GM18499 (cell line): ENCODE data around the gene ACTL10.
"Not testable (repeated sequence)": the region's sequence is repeated elsewhere in the genome, so short reads cannot be mapped to it uniquely, and the experiment has no call there.

ENCODE experiments used
- ATAC-seq: cut with Tn5 transposase; IDR thresholded peaks from one replicate; pipeline ENCODE4 v1.9.1; 2021; ENCODE audit warnings: moderate number of reproducible peaks; ENCODE audit not compliant: insufficient read depth, unreplicated experiment

The ACTL10 gene

DNA sequence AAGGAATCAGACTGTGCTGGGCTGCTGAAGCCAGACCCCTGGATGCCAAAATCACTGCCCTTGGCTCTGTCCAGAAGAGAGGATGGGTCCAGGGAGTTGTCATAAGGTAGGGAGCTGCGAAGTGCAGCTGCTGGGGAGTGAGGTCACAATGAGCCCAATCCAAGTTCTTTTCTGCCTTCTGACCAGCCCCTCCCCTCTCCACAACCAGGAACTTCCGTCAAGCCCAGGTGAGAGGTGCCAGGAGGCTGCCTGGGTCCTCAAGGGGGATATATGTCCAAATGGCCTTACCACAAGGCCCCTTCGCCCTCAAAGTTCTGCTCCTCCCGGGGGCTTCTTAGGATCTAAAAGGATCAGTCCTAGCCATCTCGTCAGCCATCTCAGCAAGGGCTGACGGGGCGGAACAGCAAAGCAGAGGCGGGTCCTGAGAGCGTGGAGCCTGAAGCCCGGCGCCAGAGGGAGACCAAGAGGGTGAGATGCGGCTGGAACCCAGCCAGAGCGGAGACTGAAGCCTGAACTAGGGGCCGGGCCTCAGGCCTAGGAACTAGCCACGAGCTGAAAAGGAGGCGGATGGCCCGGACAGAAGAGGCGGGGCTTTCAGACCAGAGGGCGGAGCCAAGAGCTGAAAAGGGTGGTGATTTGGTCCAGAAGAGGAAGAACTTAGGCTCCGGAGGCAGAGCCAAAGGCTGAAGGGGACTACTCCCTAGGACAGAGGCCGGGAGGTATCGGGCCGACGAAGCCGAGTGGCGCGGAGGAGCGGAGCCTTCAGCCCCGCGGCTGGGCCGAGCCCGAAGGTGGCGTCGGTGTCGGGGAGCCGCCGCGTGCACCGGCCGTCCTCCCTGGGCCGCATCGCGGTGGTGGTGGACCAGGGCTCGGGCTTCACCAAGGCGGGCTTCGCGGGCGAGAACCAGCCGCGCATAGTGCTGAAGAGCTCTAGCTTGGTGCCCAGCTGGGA lies at the start of gene ACTL10:
Gene ACTL10 (plus strand): TSS at position 651 of the 952 bp plus-strand sequence. CDS start 555 bp downstream, outside the sequence.
- peak; percentile 45 for ATAC-seq

DNA sequence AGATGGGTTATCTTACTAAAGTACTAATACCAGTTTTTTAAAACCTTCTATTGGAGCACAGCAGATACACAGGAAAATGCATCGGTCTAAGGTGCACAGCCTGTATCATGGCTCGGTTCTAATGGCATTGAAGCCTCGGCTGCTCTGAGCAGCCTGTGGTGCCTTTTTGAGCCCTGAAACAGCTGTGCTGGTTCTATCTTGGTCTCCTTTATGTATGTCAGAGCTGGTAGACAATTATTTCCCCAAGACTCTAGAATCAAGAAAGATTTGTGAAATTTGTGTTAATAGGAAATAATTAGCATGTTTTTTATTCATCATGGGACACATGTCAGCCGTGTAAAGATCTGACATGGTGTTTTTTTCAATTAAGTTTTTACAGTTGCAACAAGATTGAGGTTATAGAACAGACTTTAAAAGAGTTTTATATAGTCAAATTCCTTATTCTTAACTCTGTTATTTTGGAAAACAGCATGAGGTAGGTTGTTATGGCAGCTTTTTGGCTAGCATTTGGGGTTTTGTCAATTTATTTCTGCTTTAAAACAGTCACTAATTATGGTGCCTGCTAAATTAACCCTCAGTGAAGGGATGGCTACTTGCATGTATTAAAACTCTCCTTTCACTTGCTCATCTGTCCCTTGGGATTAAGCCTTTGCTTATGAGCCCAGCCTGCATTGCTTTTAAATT lies 44.9 kb upstream of the ACTL10 start:
- no peak for ATAC-seq

DNA sequence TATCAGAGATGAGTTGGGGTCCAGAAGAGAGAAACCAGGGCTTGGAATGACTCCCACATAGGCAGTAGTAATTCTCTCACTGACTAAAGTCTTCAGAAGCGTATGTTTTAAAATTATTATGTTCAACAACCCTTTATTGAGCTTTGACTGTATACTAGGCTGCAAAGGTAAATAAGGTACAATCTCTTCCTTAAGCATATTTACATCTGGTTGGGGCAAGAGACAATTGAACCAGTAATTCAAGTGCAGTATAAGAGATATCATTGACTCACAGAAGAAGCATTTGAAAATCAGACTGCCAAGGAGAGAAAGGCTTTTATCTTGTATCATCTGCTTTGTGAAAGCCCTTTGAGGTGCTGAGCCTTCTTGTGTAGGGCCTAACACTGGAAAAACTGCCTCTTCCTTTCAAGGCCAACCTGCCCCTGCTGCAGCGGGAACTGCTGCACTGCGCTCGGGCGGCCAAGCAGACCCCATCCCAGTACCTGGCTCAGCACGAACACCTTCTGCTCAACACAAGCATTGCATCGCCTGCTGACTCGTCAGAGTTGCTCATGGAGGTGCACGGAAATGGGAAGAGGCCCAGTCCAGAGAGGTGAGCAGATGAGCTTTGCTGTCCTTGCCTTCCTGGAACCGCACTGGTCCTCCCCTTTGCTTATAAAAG lies 43.9 kb upstream of the ACTL10 start:
- no peak for ATAC-seq

DNA sequence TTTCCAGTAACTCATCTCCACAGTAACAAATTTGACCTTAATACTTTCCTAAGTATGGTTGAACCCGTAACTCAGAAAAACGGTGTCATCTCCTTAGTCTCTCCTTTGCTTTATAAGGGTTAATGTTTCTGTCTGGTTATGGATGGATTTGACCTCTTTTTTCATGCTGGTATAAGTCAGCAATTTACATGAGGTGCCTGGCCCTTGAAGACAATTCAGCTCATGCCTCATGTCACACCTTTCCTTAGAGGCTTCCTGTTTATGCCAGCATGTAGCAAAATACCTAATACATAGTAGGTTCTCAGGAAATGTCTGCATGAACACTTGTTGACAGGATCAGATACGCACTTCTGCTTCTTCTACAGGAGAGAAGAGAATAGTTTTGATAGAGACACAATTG lies 42.3 kb upstream of the ACTL10 start:
- no peak for ATAC-seq

DNA sequence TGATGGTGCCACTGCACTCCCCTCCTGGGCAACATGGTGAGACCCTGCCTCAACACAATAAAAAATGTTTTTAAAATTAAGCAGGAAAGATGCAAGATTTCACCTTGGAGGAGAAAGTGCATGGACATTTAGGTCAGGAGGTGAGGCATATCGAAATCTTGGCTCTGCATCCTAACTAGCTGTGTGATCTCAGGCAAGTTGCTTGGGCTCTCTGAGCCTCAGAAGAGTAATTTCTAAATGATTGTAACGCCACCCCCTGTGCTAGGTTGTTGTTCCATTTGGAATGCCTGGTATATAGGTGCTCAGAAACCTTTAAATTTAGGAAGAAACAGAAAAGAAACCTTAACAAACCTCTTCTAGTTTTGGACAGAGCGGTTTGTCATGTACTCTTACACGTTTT lies 40.6 kb upstream of the ACTL10 start:
- no peak for ATAC-seq

DNA sequence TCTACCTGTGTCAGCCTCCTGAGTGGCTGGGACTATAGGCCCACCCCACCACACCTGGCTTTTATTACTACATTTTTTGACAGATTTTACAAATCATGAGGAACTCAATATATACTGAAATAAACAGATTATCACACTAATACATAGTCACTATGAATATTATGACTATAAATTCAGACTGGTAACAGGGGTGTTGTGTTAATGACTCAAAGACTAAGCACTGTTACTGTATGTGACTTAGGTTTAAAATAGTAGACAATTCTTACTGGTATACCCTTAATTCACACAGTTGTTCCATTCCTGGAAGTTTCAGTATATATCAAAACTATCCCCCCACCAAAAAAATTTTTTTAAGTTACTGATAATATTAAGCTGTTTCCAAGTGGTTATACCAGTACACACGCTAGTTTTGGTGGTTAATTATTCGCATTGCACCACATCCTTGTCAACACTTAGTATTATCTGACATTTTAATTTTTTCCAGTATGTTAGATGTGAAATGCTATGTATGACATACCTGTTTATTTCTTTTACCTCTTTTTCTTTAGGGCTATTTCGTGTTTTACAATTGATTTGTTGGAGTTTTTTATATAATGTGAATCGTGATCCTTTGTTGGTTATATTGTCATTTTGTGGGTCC lies 39.0 kb upstream of the ACTL10 start:
- no peak for ATAC-seq

DNA sequence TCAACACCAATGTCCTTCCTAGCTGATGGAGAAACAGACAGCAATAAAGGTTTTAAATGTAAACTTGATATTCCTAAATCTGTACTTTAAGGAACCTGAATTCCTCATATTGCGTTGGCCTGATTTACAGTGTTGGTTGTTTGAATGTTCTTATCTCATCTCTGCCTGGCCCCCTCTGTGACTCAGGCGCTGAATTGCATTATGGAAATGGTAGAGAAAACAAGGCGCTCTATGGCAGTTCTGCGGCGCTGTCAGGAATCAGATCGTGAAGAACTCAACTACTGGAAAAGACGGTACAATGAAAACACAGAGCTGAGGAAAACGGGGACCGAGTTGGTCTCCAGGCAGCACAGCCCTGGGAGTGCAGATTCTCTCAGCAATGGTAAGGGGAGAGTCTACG lies 37.2 kb upstream of the ACTL10 start:
- no peak for ATAC-seq

DNA sequence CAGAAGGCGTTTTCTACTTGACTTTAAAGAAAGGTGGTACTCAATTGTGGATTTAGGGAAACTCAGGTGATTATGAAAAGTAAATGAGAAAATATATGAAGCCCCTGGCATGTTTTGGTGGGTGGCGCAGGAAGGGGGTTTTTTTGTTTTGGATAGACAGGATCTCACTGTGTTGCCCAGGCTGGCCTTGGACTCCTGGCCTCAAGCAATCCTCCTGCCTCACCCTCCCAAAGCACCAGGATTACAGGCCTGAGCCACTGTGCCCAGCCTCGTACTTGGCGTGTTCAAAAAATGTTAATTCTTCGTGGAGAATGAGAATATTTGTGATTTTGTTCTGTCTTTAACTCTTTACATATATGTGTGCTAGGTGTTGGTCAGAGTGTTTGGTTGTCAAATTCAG lies 36.8 kb upstream of the ACTL10 start:
- no peak for ATAC-seq

DNA sequence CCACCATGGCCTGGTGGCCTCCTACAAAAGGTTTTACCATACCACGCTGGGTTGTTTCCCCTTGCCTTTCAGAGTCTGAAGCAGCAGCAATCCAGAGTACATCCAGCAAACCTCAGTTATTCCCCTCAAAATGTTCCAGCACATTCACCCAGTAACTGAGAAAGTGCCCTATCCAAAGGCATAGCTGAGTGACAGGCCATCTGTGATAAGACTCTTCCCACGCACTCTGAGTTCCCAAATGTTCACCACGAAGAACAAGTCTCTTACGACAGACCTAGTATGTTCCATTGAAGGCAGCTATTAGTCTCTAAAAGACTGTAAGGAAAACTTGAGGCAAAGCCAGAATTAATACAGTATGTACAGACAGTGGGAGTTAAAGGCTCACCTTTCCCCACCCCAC lies 36.2 kb upstream of the ACTL10 start:
- ATAC-seq = no peak

DNA sequence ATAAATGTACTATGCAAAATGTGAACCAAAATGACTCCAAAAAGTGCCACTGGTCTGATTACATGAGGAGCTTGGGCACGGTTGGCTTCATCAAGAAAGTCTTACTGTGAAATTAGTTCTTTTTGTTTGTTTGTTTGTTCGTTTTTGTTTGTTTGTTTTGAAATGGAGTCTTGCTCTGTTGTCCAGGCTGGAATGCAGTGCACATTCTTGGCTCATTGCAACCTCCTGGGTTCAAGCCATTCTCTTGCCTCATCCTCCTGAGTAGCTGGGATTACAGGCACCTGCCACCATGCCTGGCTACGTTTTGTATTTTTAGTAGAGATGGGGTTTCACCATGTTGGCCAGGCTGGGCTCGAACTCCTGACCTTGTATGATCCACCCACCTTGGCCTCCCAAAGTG lies 34.8 kb upstream of the ACTL10 start:
- not testable (repeated sequence) for ATAC-seq

DNA sequence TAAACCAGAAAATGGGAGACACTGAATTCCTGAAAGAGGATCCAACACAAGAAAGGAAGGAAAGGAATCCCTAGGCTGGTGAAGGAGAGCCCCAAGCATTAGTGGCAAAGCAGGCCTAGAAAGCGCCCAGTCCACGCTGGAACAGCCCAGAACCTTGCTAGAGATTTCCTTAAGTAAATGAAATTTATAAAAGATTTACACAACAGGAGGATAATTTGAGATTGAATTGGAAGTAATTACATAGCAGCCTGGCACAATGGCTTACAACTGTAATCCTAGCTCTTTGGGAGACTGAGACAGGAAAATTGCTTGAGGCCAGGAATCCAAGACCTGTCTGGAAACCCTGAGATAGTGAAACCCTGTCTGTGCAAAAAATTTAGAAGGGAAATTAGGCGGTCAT lies 31.4 kb upstream of the ACTL10 start:
- no peak for ATAC-seq

DNA sequence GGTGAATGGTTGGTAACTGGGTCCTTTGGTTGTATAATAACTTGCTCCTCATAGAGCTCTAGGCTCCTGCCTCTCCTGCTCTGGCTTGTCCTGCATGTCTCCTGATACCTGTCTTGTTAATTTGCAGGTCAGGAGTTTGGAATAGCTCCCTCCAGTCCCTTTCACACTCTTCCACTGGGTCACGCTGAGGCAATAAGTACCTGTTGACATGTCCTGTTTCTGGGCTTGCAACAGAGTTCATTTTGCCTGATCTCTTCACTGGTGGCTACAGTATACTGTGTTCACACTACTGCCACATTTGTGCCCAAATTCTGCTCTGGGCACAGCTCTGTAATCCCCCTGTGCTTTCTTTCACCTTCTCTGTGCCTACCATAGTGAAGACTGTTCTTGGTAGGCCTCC lies 30.0 kb upstream of the ACTL10 start:
- no peak for ATAC-seq

DNA sequence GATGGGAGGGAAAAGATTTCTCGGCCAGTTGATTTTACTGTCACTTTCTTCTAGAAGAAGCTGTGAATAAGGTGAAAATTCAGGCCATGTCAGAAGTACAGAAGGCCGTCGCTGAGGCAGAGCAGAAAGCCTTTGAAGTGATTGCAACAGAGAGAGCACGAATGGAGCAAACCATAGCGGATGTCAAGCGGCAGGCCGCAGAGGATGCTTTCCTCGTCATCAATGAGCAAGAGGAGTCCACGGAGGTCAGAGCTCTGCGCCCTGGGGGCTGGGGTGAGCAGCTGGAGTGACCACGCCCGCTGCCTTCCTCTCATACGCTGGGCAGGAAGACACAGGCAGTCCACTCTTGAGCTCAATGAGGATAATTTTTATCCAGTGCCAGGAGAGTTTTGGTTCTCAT lies 26.5 kb upstream of the ACTL10 start:
- ATAC-seq = no peak

DNA sequence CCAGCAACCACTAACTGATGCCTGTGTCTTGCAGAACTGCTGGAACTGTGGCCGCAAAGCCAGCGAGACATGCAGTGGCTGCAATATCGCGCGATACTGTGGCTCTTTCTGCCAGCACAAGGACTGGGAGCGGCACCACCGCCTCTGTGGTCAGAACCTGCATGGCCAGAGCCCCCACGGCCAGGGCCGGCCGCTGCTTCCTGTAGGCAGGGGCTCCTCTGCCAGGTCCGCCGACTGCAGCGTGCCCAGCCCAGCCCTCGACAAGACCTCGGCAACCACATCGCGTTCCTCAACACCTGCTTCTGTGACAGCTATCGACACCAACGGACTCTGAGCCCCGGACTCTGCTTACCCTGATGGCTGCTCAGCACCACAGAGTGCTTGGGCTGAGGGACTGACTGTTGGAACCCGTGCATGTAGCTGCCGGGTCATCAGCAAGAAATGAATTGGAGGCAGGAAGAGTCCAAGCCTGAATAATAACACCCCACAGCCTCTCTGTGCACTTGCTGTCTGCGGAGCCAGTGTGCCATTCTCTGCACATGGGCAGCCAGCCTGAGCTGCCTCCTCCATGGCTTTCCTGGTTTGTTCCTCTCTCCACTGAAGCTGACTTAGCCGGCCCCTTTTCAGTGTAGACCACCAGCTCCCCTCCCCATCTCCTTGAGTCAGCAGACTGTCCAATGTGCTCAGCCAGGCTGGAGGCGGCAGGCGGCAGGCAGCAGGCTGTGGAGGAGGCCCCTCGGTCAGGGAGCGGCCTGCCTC lies 22.3 kb upstream of the ACTL10 start:
- ATAC-seq = no peak

DNA sequence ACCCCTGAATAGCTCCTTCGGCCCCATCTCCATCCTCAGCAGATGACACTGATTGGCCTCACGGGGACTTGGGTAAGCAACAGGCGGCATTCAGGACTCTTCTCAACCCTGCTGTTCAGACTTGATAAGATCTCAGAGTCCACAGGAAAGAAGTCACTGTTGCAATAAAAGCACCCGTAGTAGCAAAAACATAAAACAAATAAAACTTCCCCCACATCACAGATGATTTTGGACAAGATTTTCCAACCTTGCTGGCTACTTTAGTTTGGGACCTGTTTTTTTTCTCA lies 21.7 kb upstream of the ACTL10 start:
- ATAC-seq = no peak

DNA sequence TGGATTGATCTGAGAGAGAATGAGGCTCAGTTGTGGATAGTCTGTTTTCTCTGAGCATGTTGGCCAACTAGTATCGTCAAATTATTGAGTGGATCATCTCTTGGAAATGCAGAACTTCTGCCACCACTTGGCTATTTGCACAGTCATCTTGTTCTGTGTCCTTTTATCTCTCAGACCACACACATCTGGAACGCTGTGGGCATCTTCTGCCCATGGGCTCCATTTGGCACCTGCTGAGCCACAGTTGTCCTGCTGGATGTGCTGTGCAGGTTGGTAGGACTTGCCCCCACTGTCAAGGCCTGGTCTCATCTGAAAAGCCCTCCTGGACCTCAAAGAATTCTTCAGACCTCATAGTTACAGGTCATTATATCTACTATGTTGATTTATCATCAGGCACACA lies 21.3 kb upstream of the ACTL10 start:
- ATAC-seq = no peak

DNA sequence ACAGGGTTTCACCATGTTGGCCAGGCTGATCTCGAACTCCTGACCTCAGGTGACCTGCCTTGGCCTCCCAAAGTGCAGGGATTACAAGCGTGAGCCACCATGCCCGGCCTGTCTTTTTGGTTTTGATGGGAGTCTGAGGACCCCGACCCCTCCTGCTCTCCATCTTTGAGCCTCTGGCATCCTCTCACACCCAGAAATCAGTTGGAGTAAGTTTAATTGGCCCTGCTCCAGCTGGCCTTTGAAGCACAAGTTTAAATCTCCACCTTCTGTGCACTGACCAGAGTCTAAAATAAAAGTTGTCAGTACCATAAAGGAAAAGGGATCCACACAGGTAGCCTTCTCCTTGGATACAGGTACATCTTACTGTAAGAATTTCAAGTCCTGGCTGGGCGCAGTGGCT lies 20.6 kb upstream of the ACTL10 start:
- no peak for ATAC-seq

DNA sequence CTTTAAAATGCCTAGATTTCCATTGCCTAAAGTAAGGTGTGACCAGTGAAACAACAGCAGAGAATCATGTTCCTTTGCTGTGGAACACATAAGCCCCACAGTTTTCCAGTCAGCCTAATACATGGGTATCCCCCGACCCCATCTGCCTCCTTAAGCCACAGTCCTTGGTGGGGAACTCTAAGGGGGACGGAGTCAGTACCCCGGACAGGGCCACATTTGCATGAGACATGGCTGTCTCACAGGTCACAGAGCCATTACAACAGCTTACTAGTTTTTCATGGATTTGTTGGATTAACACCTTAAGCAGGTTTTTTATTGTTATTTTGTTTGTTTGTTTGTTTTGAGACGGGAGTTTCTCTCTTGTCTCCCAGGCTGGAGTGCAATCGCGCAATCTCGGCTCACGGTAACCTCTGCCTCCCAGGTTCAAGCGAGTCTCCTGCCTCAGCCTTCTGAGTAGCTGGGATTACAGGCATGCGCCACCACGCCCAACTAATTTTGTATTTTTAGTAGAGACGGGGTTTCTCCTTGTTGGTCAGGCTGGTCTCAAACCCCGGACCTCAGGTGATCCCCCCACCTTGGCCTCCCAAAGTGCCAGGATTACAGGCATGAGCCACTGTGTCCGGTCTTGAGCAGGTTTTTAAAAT lies 19.7 kb upstream of the ACTL10 start:
- ATAC-seq = not testable (repeated sequence)

DNA sequence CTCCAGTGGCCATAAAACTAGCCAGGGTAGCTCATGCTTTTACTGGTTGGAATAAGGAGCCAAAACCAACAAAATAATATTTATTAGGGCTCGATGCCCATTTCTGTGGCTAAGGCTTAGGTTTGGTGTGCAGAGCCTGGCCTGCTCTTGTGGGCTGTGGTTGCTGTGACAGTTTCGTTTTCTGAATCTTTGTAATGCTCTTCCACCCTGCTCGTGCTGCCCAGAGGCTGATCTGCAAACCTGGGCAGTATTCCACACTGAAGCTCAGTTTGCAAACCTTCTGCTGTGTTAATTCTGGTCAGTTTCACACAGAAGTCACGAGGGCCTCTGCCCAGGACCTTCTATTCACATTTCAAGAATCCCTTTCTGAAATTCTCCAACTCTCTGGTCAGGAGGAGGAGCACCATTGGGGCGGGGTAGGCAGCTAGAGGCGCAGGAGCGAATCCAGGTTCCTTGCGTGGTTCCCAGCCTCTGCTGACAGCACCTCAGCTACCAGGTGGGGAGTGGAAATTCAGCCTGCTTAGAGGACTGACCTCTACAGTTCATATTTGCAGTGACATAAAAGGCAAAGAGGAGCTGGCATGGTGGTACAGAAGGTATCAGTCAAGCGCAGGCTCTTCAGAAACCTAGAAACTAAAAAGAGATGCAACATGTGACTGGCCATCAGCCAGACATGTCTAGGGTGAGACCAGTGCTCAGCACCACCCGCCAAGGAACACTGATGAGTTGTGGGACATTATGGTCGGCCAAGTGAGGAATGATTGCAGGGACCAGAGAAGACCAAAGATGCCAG lies 18.9 kb upstream of the ACTL10 start:
- ATAC-seq = no peak
